ENCODE measurements around the gene GRM8.

GRM8 gene

DNA sequence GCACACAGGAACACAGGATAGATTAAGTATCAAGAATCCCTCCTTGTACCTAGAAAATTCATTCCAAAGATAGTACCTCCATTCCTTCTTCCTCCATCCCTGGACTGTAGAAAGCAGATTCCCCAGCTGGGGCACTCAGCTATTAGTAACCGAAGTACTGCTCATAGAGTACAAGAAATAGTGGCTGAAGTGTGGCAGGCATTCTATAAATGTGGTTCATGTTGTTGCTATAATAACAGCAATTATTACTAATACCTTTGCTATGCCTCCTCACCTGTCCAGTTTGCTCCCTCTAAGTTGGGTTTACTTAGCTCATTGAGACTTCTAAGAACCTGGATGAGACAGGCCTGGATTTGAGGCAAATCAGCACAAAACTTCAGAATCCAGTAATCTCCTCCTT, 453.2 kb downstream of the GRM8 start:
- Histone ChIP-seq H3K27ac (ENCODE audit: low read length) (no peak overlapping the region), H3K9me3 (replicated peaks; ENCODE audit: insufficient read depth, low read length) (no peaks in the 10 kb centered on the region), H3K4me3 (ENCODE audit: low read length) (no peak overlapping the region), H2AFZ (ENCODE audit: low read length) (no peak overlapping the region), H3F3A (ENCODE audit: insufficient read depth, low read length) (no peaks in the 10 kb centered on the region), H3K79me2 (ENCODE audit: low read length) (no peaks in the 10 kb centered on the region), H3K4me1 (ENCODE audit: low read length) (no peaks in the 10 kb centered on the region), H3K9ac (ENCODE audit: low read length) (no peak overlapping the region), H3K27me3 (replicated peaks; ENCODE audit: insufficient read depth, low read length) (no peaks in the 10 kb centered on the region), H3K9me2 (replicated peaks; ENCODE audit: insufficient read depth, low read length) (no peaks in the 10 kb centered on the region), H4K20me1 (ENCODE audit: insufficient read depth, low read length) (no peaks in the 10 kb centered on the region), H3K4me2 (ENCODE audit: low read depth, low read length) (no peak overlapping the region), H3K36me3 (replicated peaks; ENCODE audit: insufficient read depth, low read length) (no peaks in the 10 kb centered on the region)
- no peak for DNase-seq
- TF ChIP-seq EZH2phosphoT487 (IDR thresholded peaks at IDR 0.05; ENCODE audit: low read length) (no peak), EZH2 (optimal IDR thresholded peaks at IDR 0.05; ENCODE audit: low read depth, low read length) (no peak), CTCF (IDR thresholded peaks at IDR 0.05; ENCODE audit: low read length) (no peak)

DNA sequence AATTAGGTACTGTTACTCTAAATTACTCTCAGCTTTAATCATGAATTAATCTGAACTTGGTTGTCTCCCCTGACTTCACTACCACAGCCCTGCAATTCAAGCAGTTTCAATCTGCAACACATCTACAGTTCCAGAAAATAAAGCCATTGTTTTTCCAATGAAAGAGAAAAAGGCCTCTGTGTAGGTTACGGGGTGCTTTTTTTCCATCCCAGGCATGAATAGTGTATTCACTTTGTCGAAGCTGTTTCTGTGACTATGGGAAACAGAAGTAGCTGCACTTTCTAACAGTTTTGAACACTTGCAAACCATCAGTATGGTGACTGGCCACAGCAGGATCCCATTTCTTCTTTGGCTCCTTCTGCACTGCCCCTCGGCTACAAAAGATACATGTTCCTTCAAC, 460.2 kb downstream of the GRM8 start:
- Histone ChIP-seq H3K79me2 (ENCODE audit: low read length) (no peaks in the 10 kb centered on the region), H3K36me3 (replicated peaks; ENCODE audit: insufficient read depth, low read length) (no peaks in the 10 kb centered on the region), H4K20me1 (ENCODE audit: insufficient read depth, low read length) (no peaks in the 10 kb centered on the region), H3K27me3 (replicated peaks; ENCODE audit: insufficient read depth, low read length) (no peaks in the 10 kb centered on the region), H3K9ac (ENCODE audit: low read length) (no peak overlapping the region), H3K9me3 (replicated peaks; ENCODE audit: insufficient read depth, low read length) (no peaks in the 10 kb centered on the region), H3K4me3 (ENCODE audit: low read length) (no peak overlapping the region), H3K4me1 (ENCODE audit: low read length) (no peaks in the 10 kb centered on the region), H3K27ac (ENCODE audit: low read length) (no peak overlapping the region), H3K4me2 (ENCODE audit: low read depth, low read length) (no peak overlapping the region), H2AFZ (ENCODE audit: low read length) (no peak overlapping the region), H3K9me2 (replicated peaks; ENCODE audit: insufficient read depth, low read length) (no peaks in the 10 kb centered on the region), H3F3A (ENCODE audit: insufficient read depth, low read length) (no peaks in the 10 kb centered on the region)
- DNase-seq, result no peak
- TF ChIP-seq EZH2phosphoT487 (IDR thresholded peaks at IDR 0.05; ENCODE audit: low read length) (no peak), CTCF (IDR thresholded peaks at IDR 0.05; ENCODE audit: low read length) (no peak), EZH2 (optimal IDR thresholded peaks at IDR 0.05; ENCODE audit: low read depth, low read length) (no peak)

DNA sequence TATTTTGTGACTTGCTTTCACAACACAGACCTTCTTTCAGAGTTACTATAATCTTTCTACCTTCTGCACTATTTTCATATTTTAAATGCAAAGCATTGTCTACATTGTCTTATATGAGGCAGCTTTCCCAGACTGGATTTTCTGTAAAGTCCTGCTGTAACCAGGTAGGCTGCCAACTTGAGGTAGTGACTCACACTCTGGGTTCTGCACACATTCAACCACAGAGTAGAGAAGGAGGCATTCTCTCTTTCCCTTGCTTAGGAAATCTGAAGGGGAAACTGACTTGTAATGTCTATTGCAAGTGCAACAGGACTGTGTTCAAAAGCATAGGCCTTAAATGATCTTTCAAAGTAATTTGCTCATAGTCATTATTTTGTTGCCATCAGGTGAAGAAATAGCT, 461.4 kb downstream of the GRM8 start:
- H3K27me3 ChIP-seq (replicated peaks; ENCODE audit: insufficient read depth, low read length), result no peaks in the 10 kb centered on the region
- H3K4me2 ChIP-seq (ENCODE audit: low read depth, low read length), result no peak overlapping the region
- H3F3A ChIP-seq (ENCODE audit: insufficient read depth, low read length), result no peaks in the 10 kb centered on the region
- H3K4me1 ChIP-seq (ENCODE audit: low read length), result no peaks in the 10 kb centered on the region
- H3K9ac ChIP-seq (ENCODE audit: low read length), result no peak overlapping the region
- DNase-seq, result no peak
- no peaks in the 10 kb centered on the region for H4K20me1 ChIP-seq (ENCODE audit: insufficient read depth, low read length)
- no peak overlapping the region for H2AFZ ChIP-seq (ENCODE audit: low read length)
- H3K79me2 ChIP-seq (ENCODE audit: low read length), result no peaks in the 10 kb centered on the region
- no peak overlapping the region for H3K4me3 ChIP-seq (ENCODE audit: low read length)
- H3K9me3 ChIP-seq (replicated peaks; ENCODE audit: insufficient read depth, low read length), result no peaks in the 10 kb centered on the region
- no peak overlapping the region for H3K27ac ChIP-seq (ENCODE audit: low read length)
- H3K36me3 ChIP-seq (replicated peaks; ENCODE audit: insufficient read depth, low read length), result no peaks in the 10 kb centered on the region
- H3K9me2 ChIP-seq (replicated peaks; ENCODE audit: insufficient read depth, low read length), result no peaks in the 10 kb centered on the region
- TF ChIP-seq EZH2phosphoT487 (IDR thresholded peaks at IDR 0.05; ENCODE audit: low read length), result no peak
- TF ChIP-seq EZH2 (optimal IDR thresholded peaks at IDR 0.05; ENCODE audit: low read depth, low read length), result no peak
- no peak for TF ChIP-seq CTCF (IDR thresholded peaks at IDR 0.05; ENCODE audit: low read length)
